ENCODE results near the gene IMMP2L.

DNA sequence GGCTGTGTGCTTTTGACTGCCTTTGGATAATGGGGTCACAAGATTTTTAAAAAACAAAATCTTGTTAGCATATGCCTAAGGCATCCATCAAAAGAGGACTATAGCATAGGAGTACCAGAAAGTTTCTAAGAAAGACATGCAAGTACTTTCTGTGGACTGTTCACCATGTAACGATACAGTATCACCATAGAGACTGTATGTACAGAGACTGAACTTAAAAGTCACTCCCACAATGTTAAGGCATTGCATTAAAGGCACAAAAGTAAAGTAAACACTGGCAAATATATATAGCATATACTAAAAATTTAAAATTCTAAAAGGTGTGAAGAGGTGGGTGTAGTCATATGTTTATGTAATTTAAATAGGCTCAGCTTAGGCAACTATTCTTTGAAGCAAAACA, 190.9 kb downstream of the IMMP2L start:
- TF ChIP-seq EZH2phosphoT487 (IDR thresholded peaks at IDR 0.05; ENCODE audit: insufficient read depth, low read depth) (no peak), EZH2 (IDR thresholded peaks at IDR 0.05; ENCODE audit: insufficient read depth, poor library complexity, severe bottlenecking) (no peak)

Data from GM23248 (cell line).